ENCODE data around the gene STX2.
"Not testable (repeated sequence)": the region's sequence is repeated elsewhere in the genome, so short reads cannot be mapped to it uniquely, and the experiment has no call there.

The STX2 gene

GRCh38 chr12:130868412-130868811 lies 29.4 kb upstream of the STX2 start:
- no peak for DNase-seq

GRCh38 chr12:130863298-130863697 lies 24.2 kb upstream of the STX2 start:
- DNase-seq: no peak

DNA sequence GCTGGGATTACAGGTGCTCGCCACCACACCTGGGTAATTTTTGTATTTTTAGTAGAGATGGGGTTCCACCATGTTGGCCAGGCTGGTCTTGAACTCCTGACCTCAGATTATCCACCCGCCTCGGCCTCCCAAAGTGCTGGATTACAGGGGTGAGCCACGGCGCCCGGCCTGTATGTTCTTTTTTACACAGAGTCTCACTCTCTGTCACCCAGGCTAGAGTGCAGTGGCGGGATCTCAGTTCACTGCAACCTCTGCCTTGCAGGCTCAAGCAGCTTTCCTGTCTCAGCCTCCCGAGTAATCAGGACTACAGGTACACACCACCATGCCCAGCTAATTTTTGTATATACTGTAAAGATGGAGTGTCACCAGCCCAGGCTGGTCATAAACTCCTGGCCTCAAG lies 23.7 kb upstream of the STX2 start:
- not testable (repeated sequence) for DNase-seq

- DNase-seq: no peak
Measured at GRCh38 chr12:130862161-130862560, 23.1 kb upstream of the STX2 start.

- no peak for DNase-seq
Measured at GRCh38 chr12:130860311-130860710, 21.3 kb upstream of the STX2 start.

DNA sequence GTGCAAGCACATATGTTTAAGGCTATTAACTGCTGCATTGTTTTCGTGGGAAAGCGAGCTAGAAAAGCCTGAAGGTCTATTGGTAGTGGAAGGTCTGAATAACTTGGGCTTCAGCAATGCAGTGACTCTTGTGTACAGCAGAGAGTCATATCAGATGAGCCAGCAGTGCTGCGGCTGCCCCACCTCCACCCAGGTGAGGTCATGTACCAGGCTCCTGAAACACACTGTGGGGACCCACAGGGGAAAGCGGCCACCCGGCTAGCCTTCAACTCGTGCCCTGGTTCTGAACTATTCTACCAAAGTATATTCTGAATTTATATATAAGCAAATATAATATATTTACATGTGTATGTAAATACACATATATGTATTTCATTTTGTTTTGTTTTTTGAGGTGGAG lies 20.1 kb upstream of the STX2 start:
- no peak for DNase-seq

- DNase-seq: no peak
Measured at GRCh38 chr12:130858084-130858483, 19.0 kb upstream of the STX2 start.

DNA sequence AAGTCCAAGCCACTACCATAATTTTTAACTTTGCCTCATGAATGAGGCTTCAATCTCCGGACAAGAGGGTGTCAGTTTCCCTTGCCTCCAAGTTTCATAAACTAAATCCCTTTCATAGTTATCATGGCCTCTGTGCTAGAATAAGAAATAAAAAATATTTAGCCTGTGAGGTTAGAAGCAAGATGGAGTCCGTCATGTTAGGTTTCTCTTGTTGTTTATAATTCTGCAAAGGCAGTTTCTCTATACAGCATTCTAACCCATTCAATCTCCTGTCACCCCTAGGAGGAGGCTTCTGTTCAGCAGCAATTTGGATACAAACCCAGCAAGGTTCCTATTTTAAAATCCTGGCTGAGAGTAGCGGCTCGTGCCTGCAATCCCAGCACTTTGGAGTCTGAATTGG lies 17.0 kb upstream of the STX2 start:
- DNase-seq: no peak

DNA sequence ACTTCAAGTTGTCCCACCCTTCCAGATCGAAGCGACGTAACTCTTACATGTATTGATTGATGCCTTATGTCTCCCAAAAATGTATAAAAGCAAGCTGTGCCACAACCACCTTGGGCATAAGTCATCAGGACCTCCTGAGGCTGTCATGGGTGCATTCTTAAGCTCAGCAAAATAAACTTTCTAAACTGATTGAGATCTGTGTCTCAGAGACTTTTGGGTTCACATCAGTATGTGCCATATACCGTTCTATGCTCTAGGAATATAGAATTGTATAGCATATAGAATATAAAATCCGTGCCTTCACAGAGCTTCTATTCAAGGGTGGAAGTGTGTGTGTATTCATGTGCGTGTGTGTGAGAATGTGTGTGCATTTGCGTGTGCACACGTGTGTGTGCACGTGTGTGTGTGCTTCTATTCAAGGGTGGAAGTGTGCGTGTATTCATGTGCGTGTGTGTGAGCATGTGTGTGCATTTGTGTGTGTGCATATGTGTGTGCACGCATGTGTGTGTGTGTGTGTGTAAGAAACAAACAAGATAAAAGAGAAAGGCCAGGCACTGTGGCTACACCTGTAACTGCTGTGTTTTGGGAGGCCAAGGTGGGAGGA lies 11.5 kb upstream of the STX2 start:
- no peak for DNase-seq

DNA sequence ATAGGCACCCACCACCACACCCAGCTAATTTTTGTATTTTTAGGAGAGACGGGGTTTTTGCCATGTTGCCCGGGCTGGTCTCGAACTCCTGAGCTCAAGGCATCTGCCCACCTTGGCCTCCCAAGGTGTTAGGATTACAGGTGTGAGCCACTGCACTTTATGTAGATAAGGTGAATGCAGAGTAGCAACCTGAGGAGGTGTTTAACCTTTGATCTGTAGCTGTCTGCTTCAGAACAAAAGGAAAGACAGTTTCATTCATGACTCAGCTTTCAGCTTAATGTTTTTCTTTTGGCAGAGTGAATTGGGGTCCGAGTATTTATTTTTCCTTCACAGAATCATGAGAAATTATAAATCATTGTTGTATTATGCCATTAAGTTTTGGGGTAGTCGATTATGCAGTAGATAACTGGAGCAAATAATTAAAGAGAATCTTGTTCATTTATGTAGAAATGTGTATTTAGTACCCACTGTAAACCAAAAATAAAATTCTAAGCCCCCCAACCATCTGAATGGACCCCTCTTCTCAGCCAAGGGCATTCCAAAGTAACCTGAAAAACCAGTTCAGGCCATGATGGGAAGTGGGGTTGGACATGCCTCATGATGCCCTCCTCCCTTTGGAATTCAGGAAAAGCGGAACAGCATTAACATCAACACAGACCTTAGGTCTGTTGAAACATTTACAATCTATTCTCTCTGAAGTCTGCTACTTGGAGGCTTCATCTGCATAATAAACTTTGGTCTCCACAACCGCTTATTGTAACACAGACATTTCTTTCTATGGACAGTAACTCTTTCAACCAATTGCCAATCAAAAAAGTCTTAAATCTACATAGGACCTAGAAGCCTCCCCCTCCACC lies 10.7 kb upstream of the STX2 start:
- DNase-seq: no peak

DNA sequence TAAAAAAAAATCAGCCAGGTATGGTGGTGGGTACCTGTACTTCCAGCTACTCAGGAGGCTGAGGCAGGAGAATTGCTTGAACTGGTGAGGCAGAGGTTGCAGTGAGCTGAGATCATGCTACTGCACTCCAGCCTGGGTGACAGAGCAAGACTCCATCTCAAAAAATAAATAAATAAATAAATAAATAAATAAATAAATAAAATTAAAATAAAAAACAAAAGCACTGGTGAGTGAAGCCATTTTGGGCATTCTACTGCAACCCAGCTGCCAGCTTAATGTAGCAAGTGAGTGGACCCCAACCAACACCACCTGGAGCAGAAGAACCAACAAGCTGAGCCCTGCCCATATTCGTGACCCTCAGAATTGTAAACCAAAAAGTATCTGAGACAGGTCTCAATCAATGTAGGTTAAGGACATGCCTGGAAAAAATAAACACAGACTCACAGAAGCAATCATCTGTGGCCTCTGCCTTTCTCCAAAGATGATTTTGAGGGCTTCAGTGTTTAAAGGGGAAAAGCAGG lies 9.8 kb upstream of the STX2 start:
- DNase-seq: not testable (repeated sequence)

DNA sequence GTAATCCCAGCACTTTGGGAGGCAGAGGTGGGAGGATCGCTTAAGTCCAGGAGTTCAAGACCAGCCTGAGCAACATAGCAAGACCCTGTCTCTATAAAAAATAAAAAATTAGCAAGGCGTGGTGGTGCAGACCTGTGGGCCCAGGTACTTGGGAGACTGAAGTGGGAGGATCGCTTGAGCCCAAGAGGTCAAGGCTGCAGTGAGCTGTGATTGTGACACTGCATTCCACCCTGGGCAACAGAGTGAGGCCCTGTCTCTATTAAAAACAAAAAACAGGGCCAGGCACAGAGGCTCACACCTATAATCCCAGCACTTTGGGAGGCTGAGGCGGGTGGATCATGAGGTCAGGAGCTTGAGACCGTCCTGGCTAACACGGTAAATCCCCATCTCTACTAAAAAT lies 9.1 kb upstream of the STX2 start:
- not testable (repeated sequence) for DNase-seq

- DNase-seq: no peak
Measured at GRCh38 chr12:130847112-130847511, 8.1 kb upstream of the STX2 start.

- DNase-seq: no peak
Measured at GRCh38 chr12:130846369-130846768, 7.3 kb upstream of the STX2 start.

GRCh38 chr12:130839770-130840404 lies 837 bp upstream of the STX2 start:
- DNase-seq: no peak

- DNase-seq: no peak
Measured at GRCh38 chr12:130838284-130838950, 633 bp downstream of the STX2 start.

DNA sequence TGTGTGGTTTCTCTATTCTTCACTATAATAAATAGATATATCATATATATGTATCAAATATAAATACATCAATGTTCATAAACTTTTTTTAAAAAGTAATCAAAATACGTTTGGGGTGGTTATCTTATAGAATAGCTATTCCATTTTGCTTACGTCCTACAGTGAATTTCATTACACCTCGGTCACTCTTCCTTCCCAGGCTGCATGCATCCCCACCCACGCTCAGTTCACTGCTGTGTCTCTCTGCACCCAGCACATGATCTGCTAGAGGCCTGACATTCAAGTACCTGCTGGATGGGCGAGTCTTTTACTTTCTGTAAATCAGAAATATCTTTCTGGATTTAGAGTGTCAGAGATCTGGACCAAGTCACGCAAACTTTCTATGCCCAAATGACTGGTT lies 3.6 kb downstream of the STX2 start:
- DNase-seq: no peak

DNA sequence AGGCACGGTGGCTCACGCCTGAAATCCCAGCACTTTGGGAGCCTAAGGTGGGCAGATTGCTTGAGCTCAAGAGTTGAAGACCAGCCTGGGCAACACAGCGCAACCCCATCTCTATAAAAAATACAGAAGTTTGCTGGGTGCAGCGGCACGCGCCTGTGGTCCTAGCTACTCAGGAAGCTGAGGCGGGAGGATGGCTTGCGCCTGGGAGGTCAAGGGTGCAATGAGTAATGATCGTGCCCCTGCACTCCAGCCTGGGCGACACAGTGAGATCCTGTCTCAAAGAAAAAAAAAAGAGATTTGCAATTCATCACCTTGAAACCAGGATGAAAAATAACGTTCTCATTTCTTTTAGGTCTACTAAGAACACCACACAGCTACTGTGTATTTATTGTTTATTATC lies 4.0 kb downstream of the STX2 start:
- no peak for DNase-seq

DNA sequence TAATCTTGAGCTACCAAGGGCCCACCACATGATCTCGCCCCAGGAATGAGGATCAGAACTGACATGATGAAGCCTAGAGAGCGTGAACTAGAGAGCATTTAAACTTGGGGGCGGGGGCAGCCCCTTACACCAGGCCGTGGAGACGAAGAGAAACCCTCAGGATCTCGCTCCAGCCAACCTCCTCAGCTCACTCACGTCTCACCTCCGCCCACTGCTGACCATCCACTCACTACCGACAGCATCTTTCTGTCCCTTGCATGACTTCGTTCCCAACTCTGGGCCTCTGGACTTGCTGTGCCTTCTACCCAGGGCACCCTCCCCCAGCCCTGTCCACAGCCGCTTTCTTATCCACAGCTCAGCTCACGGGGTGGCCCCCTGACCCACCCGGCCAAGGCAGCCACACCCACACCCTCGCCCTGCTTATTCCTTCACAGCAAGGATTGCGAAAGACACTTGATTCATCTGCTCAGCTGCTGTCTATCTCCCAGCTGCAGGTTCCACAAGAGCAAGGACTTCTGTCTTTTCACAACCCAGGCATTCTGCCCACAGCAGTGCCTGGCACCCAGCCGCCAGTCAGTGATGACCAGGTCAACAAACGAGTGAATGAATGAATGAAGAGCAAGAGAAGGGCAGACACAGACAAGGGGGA lies 6.4 kb downstream of the STX2 start:
- DNase-seq: no peak

GRCh38 chr12:130831876-130832405 lies 7.1 kb downstream of the STX2 start:
- DNase-seq: no peak

- DNase-seq: no peak
Measured at GRCh38 chr12:130831246-130831645, 7.8 kb downstream of the STX2 start.

DNA sequence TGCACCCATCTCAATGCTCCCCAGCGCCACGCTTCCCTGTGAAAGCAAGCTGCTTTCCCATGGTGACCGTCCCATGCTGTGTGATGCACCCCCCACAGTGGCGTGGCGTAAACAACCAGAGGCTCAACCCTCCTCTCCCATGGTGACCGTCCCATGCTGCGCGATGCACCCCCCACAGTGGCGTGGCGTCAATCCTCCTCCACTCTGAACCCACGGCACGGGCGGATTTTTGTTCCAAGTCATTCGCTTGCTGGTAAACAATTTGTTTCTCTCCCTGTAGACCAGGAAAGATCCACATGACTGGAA lies 8.9 kb downstream of the STX2 start:
- no peak for DNase-seq

Data from NCI-H774 (cell line).